ENCODE measurements around the gene APBB3. TPM values are rescaled to one million over a fixed set of nuclear protein-coding genes. Genes with fewer than 3 reads are reported as not detected.

Gene APBB3
- total RNA-seq, 6 experiments from 2014 or later: 9.6 to 24.3 (median 14.3) TPM

DNA sequence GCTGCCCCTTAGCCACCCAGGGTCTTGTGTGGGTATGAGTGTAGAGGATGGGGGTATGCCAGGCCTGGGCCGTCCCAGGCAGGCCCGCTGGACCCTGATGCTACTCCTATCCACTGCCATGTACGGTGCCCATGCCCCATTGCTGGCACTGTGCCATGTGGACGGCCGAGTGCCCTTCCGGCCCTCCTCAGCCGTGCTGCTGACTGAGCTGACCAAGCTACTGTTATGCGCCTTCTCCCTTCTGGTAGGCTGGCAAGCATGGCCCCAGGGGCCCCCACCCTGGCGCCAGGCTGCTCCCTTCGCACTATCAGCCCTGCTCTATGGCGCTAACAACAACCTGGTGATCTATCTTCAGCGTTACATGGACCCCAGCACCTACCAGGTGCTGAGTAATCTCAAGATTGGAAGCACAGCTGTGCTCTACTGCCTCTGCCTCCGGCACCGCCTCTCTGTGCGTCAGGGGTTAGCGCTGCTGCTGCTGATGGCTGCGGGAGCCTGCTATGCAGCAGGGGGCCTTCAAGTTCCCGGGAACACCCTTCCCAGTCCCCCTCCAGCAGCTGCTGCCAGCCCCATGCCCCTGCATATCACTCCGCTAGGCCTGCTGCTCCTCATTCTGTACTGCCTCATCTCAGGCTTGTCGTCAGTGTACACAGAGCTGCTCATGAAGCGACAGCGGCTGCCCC lies 2.9 kb upstream of the APBB3 start:
- intact Hi-C loops (cut with DNase I): loop anchor here (10.0 kb wide), 1 partner anchor 68 kb away; the partner anchor contains the start of genes CD14 (in 2 of the 2) and TMCO6 (in 2 of the 2)
- 84% methylated on average over 8 of the region's 22 CpGs for whole genome bisulfite sequencing (ENCODE audit: insufficient coverage, low coverage, low lambda C conversion rate, missing lambda C conversion rate)
- Histone ChIP-seq H3K27ac (no peak overlapping the region), H3K9me3 (no peaks in the 10 kb centered on the region), H3K36me3 (peaks cover 0 to 15% (median 7%) of the 10 kb centered on the region in 4 donors), H3K4me3 (no peak overlapping the region), H3K27me3 (no peaks in the 10 kb centered on the region), H3K4me1 (peaks cover 0 to 56% (median 25%) of the 10 kb centered on the region in 4 donors)
- no peak for ATAC-seq
- DNase-seq: peak in 1 of 3 donors; percentile 55
- TF ChIP-seq, protein P1, sequence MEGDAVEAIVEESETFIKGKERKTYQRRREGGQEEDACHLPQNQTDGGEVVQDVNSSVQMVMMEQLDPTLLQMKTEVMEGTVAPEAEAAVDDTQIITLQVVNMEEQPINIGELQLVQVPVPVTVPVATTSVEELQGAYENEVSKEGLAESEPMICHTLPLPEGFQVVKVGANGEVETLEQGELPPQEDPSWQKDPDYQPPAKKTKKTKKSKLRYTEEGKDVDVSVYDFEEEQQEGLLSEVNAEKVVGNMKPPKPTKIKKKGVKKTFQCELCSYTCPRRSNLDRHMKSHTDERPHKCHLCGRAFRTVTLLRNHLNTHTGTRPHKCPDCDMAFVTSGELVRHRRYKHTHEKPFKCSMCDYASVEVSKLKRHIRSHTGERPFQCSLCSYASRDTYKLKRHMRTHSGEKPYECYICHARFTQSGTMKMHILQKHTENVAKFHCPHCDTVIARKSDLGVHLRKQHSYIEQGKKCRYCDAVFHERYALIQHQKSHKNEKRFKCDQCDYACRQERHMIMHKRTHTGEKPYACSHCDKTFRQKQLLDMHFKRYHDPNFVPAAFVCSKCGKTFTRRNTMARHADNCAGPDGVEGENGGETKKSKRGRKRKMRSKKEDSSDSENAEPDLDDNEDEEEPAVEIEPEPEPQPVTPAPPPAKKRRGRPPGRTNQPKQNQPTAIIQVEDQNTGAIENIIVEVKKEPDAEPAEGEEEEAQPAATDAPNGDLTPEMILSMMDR (IDR thresholded peaks at IDR 0.05): no peak
- TF ChIP-seq POLR2A (IDR thresholded peaks at IDR 0.05): no peak

DNA sequence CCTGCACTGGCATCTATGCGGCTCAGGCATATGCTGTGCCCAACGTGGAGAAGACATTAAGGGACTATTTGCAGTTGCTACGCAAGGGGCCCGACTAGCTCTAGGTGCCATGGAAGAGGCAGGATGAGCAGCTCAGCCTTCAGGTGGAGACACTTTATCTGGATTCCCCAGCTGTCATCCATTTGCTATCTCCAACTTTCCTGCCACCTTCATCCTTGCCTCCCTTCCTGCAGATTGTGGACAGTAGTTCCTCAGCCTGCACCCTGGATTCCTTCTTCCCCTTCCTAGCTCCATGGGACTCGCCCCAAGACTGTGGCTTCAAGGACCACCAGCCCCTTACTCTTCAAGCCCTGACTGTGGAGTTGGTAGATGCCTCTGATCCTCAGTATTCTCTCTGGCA lies 2.3 kb upstream of the APBB3 start:
- no peaks in the 10 kb centered on the region for H3K27me3 ChIP-seq
- TF ChIP-seq POLR2A (IDR thresholded peaks at IDR 0.05): no peak
- TF ChIP-seq, protein P1 (IDR thresholded peaks at IDR 0.05): no peak
- 100% methylated on average over 1 of the region's 5 CpGs for WGBS (ENCODE audit: insufficient coverage, low coverage, low lambda C conversion rate, missing lambda C conversion rate)
- DNase-seq: no peak
- H3K4me3 ChIP-seq: no peak overlapping the region
- H3K9me3 ChIP-seq: no peaks in the 10 kb centered on the region
- intact Hi-C loops (cut with DNase I): loop anchor here (10.0 kb wide), 1 partner anchor 68 kb away; the partner anchor contains the start of genes CD14 (in 2 of the 2) and TMCO6 (in 2 of the 2)
- peaks cover 0 to 57% (median 28%) of the 10 kb centered on the region in 4 donors for H3K4me1 ChIP-seq
- ATAC-seq: no peak
- H3K27ac ChIP-seq: no peak overlapping the region
- peaks cover 0 to 15% (median 7%) of the 10 kb centered on the region in 4 donors for H3K36me3 ChIP-seq

DNA sequence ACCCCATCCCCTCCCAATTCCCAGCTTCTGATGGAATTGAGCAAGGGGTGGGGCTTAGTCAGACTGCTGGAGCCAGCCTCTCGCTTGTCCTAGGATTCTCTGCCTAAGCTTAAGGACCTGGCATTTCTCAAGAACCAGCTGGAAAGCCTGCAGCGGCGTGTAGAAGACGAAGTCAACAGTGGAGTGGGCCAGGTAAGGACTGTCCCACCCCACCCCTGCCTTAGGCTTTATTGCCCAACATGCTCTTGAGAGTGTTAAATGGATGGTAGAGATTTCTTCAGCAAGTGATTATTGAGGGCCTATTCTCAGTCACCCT lies 1.3 kb upstream of the APBB3 start:
- intact Hi-C loops (cut with DNase I): loop anchor here (10.0 kb wide), 1 partner anchor 69 kb away; the partner anchor contains the start of genes CD14 (in 2 of the 2) and TMCO6 (in 2 of the 2)
- Histone ChIP-seq H3K4me1 (peaks cover 0 to 56% (median 27%) of the 10 kb centered on the region in 4 donors), H3K4me3 (peak overlapping the region; percentile 74 to 87 (median 76)), H3K27ac (peak overlapping the region in 2 of 3 donors; percentile 84 to 94), H3K27me3 (no peaks in the 10 kb centered on the region), H3K9me3 (no peaks in the 10 kb centered on the region), H3K36me3 (peaks cover 0 to 15% (median 7%) of the 10 kb centered on the region in 4 donors)
- no peak for ATAC-seq
- TF ChIP-seq, protein P1 (IDR thresholded peaks at IDR 0.05): no peak
- no peak for TF ChIP-seq POLR2A (IDR thresholded peaks at IDR 0.05)
- no peak for DNase-seq
- WGBS (ENCODE audit: insufficient coverage, low coverage, low lambda C conversion rate, missing lambda C conversion rate): 93% methylated on average over 3 of the region's 4 CpGs

DNA sequence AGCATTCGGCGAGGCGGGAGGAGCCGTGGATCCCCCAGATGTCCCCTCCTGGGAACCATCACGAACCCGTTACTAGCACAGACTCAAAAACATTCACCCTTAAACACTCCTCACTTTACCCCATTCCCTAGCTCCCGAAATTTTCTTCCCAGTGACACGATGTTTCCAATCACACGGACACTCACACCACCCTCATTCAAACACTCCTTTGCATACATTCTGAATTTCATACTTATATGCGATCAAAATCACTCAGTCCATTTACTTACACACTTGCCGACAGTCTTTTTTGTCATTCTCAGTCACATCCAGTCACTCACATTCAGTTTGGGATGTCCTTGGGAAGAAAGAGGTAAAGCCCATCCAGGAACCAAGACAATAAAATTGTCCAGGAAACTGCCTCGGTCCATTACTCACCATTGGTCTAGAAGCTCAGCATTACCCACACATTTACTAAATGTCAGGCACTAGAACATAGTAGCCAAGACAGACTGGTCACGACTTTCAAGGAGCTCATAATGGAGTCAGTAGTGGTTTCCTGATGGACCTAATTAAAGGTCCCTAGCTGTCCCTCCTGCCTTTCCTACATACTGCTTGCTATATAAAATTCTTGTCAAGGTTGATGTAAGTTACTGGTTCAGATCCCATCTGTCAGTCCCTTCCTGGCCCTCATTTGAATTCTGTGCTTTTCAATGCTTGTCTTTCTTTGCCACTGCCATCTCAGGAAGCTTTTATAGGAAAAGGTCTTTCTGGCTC lies 804 bp upstream of the APBB3 start:
- Histone ChIP-seq H3K27ac (peak overlapping the region; percentile 84 to 94 (median 87)), H3K9me3 (no peaks in the 10 kb centered on the region), H3K27me3 (no peaks in the 10 kb centered on the region), H3K4me1 (peaks cover 0 to 55% (median 27%) of the 10 kb centered on the region in 4 donors), H3K36me3 (peaks cover 0 to 15% (median 7%) of the 10 kb centered on the region in 4 donors), H3K4me3 (peak overlapping the region; percentile 74 to 87 (median 76))
- 2% methylated on average over 6 of the region's 13 CpGs for WGBS (ENCODE audit: insufficient coverage, low coverage, low lambda C conversion rate, missing lambda C conversion rate)
- DNase-seq (no peak), ATAC-seq (no peak)
- TF ChIP-seq, protein P1 (IDR thresholded peaks at IDR 0.05): no peak
- TF ChIP-seq POLR2A (IDR thresholded peaks at IDR 0.05): no peak
- intact Hi-C loops (cut with DNase I): loop anchor here (10.0 kb wide), 1 partner anchor 70 kb away; the partner anchor contains the start of genes CD14 (in 2 of the 2) and TMCO6 (in 2 of the 2)
